ENCODE results near the gene BMP7.

Gene BMP7

GRCh38 chr20:57272883-57273535 lies 6.6 kb upstream of the BMP7 start (continued):
- no peak for TF ChIP-seq PPARA (CRISPR knock-in tag; IDR thresholded peaks at IDR 0.05; ENCODE audit: borderline replicate concordance)
- TF ChIP-seq CSDC2 (CRISPR knock-in tag; IDR thresholded peaks at IDR 0.05) = no peak
- no peak for TF ChIP-seq BACH2 (CRISPR knock-in tag; IDR thresholded peaks at IDR 0.05; ENCODE audit: borderline replicate concordance)
- no peak for TF ChIP-seq TCF4 (CRISPR knock-in tag; IDR thresholded peaks at IDR 0.05; ENCODE audit: borderline replicate concordance)

GRCh38 chr20:57270204-57270984 lies 4.0 kb upstream of the BMP7 start:
- no peak for ATAC-seq

More at GRCh38 chr20:57270204-57270984, 4.0 kb upstream of the BMP7 start:
- TF ChIP-seq POU6F1 (CRISPR knock-in tag; IDR thresholded peaks at IDR 0.05; ENCODE audit: borderline replicate concordance, low read depth) (no peak), OSR1 (CRISPR knock-in tag; IDR thresholded peaks at IDR 0.05) (no peak), GLIS3 (CRISPR knock-in tag; IDR thresholded peaks at IDR 0.05) (no peak), ZNF8 (CRISPR knock-in tag; IDR thresholded peaks at IDR 0.05) (no peak), ISL1 (CRISPR knock-in tag; IDR thresholded peaks at IDR 0.05) (no peak), ARNTL (CRISPR knock-in tag; IDR thresholded peaks at IDR 0.05; ENCODE audit: borderline replicate concordance, low read depth) (no peak), TSHZ2 (CRISPR knock-in tag; IDR thresholded peaks at IDR 0.05) (no peak), TOX (CRISPR knock-in tag; IDR thresholded peaks at IDR 0.05; ENCODE audit: borderline replicate concordance) (no peak), PATZ1 (CRISPR knock-in tag; IDR thresholded peaks at IDR 0.05; ENCODE audit: borderline replicate concordance) (no peak), ZFP30 (CRISPR knock-in tag; IDR thresholded peaks at IDR 0.05) (no peak), ZNF70 (CRISPR knock-in tag; IDR thresholded peaks at IDR 0.05) (no peak), CREB5 (CRISPR knock-in tag; IDR thresholded peaks at IDR 0.05; ENCODE audit: low read depth) (no peak), CSRNP3 (CRISPR knock-in tag; IDR thresholded peaks at IDR 0.05) (no peak), ZC3H10 (CRISPR knock-in tag; IDR thresholded peaks at IDR 0.05) (no peak)
